ENCODE results near the gene RUNX1.

The RUNX1 gene

DNA sequence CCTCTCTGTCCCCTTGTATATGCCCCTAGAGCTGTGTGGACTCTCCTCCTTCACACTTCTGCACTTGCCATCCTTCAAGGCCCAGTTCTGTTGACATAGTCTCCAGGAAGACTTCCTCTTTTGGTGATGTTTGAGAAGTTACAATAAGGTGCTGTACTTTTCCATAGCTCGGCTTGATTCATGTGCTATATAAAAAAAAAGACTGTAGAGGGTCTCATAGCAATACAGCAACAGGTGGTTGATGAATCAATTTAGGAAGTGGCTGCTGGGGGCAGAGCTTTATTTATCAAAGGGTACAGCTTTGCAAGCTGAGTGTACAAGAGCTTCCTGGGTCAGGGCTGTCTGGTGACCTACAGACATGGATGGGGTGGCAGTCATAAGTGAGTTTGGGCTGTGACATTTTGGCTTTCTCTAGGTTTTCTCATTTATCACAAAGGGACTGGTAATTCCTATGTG, 102.7 kb downstream of the RUNX1 start:
- DNase-seq (ENCODE audit: low spot score): no peak

DNA sequence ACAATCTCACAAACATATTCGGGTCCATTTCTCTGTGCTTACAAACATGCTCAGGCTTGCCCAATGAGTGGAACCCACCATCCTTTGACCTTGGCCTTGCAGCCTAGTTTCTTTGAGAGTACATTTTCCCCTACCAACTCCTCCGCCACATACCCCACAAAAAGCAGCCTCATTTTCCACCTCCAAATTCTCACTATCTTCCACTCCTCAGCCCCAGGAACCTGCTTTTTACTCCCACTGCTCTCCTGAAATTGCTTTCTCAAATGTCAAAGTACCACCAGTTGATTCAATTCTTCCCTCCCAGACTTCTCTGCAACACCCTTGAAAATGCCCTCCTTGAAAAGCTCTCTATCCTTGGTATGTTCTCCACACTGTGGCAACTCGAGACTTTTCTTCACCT, 103.8 kb downstream of the RUNX1 start:
- no peak for DNase-seq (ENCODE audit: low spot score)

DNA sequence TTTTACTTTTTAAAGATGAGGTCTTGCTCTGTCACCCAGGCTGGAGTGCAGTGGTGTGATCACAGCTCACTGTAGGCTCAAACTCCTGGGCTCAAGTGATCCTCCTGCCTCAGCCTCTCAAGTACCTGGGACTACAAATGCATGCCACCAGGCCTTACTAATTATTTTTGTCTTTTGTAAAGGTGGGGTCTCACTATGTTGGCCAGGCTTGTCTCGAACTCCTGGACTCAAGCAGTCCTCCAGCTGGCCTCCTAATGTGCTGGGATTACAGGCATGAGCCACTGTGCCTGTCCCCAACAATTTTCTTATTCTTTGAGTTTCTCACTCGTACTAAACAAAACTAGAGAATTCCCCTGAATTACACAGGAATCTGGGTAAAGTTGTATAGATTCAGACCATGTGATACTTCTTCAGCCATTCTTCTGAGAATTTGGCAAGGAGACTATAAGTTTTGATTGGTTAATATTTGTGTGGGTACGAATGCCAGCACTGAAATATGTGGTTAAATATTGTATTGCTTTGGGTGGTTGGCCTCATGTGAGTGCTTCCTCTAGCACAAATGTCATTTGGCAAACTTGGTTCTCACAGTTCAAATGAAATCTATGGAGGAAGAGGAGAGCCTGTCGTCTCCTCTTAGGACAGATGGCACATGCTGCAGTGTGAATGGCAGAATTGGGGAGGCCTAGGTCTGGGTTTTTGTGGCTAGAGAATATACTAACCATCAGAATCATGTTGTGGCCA, 104.9 kb downstream of the RUNX1 start:
- no peak for DNase-seq (ENCODE audit: low spot score)

DNA sequence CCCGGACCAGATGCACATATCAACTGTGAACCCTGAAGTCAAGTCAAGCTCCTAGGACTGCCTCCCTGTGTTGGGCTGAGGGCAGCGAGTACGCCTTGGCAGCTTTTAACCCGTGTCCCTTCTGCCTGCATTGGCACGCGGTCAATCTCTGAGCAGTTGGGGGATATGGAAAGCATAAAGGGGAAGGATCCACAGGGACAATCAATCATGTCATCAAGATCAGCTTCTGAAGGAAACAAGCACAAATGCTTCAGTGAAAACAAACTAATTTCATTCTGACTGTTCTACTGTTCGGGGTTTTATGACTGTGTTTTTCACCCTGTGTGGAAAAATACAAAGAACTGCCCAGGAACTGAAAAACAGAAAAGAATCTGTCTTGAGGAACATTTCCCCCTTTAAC, 106.2 kb downstream of the RUNX1 start:
- DNase-seq (ENCODE audit: low spot score): no peak

DNA sequence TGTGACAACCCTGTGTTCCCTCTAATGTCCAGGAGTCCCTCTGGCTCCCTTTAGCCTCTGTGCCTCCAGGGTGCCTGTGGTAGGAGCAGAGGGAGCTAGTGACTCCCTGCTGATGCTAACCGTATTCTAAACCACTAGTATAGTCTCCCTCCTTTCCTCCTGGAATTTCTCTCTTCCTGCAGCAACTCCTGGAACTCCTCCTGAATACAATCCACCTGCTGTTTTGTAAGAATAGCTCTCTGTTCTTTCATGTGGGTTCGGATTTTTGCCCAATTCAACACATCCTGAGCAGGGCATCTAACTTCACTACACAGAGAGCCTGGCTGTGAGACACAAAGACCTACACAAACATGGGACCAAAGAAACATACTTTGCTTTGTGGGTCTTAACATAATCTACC, 107.9 kb downstream of the RUNX1 start:
- no peak for DNase-seq (ENCODE audit: low spot score)

- DNase-seq (ENCODE audit: low spot score): no peak
These were observed 109.3 kb downstream of the RUNX1 start for GRCh38 chr21:34939673-34940331.

GRCh38 chr21:34938089-34938764, 110.9 kb downstream of the RUNX1 start:
- peak; percentile 27 for DNase-seq (ENCODE audit: low spot score)

- DNase-seq (ENCODE audit: low spot score): no peak
These were observed 112.1 kb downstream of the RUNX1 start for GRCh38 chr21:34936883-34937563.

- DNase-seq (ENCODE audit: low spot score): peak; percentile 40
These were observed 112.7 kb downstream of the RUNX1 start for GRCh38 chr21:34936371-34936789.

GRCh38 chr21:34935898-34936297, 113.2 kb downstream of the RUNX1 start:
- no peak for DNase-seq (ENCODE audit: low spot score)

- no peak for DNase-seq (ENCODE audit: low spot score)
These were observed 113.7 kb downstream of the RUNX1 start for GRCh38 chr21:34935452-34935851.

- no peak for DNase-seq (ENCODE audit: low spot score)
These were observed 114.8 kb downstream of the RUNX1 start for GRCh38 chr21:34934350-34934749.

GRCh38 chr21:34933609-34934335, 115.3 kb downstream of the RUNX1 start:
- peak; percentile 64 for DNase-seq (ENCODE audit: low spot score)

GRCh38 chr21:34932233-34932632, 116.9 kb downstream of the RUNX1 start:
- no peak for DNase-seq (ENCODE audit: low spot score)

- no peak for DNase-seq (ENCODE audit: low spot score)
These were observed 118.1 kb downstream of the RUNX1 start for GRCh38 chr21:34930971-34931370.

GRCh38 chr21:34928637-34929036, 120.5 kb downstream of the RUNX1 start:
- DNase-seq (ENCODE audit: low spot score): no peak

DNA sequence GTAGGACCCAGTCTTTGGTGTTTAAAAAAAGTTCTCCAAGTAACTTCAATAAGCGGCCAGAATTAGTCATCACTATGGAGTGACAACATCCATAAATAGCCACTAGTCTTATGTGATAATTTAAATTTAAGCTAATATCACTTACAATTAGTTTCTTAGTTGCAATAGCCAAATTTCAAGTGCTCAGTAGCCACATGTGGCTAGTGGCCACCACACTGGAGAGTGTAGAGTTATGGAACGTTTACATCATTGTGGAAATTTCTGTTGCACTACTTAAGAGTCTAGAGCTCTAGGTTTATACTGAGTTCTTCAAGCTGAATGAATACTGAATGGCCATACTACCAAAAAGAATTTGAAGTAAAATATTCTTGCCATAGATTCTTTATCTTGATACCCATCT, 121.1 kb downstream of the RUNX1 start:
- no peak for DNase-seq (ENCODE audit: low spot score)

GRCh38 chr21:34926803-34927467, 122.2 kb downstream of the RUNX1 start:
- DNase-seq (ENCODE audit: low spot score): no peak

- DNase-seq (ENCODE audit: low spot score): no peak
These were observed 123.5 kb downstream of the RUNX1 start for GRCh38 chr21:34925597-34925996.

DNA sequence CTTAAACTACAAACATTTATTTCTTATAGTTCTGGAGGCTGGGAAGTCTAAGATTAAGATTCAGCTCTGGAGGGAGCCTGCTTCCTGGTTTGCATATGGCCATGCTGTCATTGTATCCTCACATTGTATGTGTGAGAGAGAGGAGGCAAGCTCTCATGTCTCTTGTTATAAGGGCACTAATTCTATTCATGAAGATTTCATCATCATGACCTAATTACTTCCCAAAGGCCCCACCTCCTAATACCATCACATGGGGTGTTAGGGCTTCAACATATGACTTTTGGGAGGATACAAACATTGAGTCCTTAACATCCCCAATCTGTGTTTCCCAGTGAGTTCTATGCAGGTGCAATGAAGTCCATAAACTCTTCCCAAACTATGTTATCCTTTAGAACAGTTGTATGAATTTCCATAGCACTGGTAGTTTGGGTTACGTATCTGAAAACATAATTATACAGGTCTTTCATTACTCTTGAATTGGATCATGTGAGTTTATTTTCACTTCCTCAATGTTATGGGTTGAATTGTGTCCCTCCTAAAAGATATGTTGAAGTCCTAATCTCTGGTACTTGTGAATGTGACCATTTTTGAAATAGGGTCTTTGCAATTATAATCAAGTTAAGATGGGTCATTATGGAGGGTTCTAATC, 124.2 kb downstream of the RUNX1 start:
- DNase-seq (ENCODE audit: low spot score): no peak

DNA sequence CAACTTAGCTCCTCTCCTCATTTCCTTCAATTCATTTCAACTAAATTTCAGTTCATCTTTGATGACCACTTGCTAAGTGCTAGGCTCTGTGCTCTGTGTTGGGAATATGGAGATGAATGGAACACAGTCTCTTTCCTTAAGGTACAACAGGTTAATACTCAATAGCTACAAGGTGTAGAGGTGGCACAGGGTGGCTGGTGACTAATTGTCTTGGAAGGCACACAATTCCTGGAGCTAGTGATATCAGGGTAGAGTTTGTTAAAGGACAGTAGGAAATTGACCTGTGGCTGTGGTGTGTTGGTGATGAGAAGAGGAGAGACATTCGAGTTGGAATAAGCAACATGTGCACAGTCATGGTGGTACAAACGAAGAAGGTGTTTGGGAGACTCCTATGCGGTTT, 124.9 kb downstream of the RUNX1 start:
- DNase-seq (ENCODE audit: low spot score): no peak
